Right lobe of liver (tissue), 6 donors: Measurements from ENCODE around the gene CRP. TPM values are rescaled to one million over a fixed set of nuclear protein-coding genes. Genes with fewer than 3 reads are reported as not detected.

ENCODE experiments used
- ATAC-seq, 4 donors: fragments of 200-7000 bp; cut with Tn5 transposase; one replicate each; pipeline ENCODE4 v1.9.1; 2020; ENCODE audit warnings: mild to moderate bottlenecking in 4 of 4, moderate library complexity in 4 of 4
- DNase-seq, 3 donors: peaks; one replicate each; pipeline ENCODE4 v3.0.0-alpha.2; 2020
- H3K27ac ChIP-seq, 3 donors: fragments of 200-600 bp; one replicate each; pipeline ENCODE4 v1.8.0; 2022
- H3K27me3 ChIP-seq, 2 donors: fragments of 200-600 bp; one replicate each; pipeline ENCODE4 v1.8.0; 2022
- H3K36me3 ChIP-seq, 4 donors: fragments of 200-600 bp; sonication (generic) in 1 of 4; one replicate each; pipeline versions ENCODE4 v1.5.1 to v1.8.0; 2017 to 2022; ENCODE audit warnings: control low read depth in 1 of 4
- H3K4me1 ChIP-seq, 4 donors: fragments of 200-600 bp; sonication (generic) in 1 of 4; one replicate each; pipeline versions ENCODE4 v1.5.1 to v1.8.0; 2017 to 2022; ENCODE audit warnings: control low read depth in 1 of 4
- H3K4me3 ChIP-seq, 3 donors: fragments of 200-600 bp; one replicate each; pipeline ENCODE4 v1.8.0; 2022
- H3K9me3 ChIP-seq, 4 donors: fragments of 200-600 bp; sonication (generic) in 1 of 4; one replicate each; pipeline versions ENCODE4 v1.5.1 to v1.8.0; 2017 to 2022; ENCODE audit warnings: control low read depth in 1 of 4
- CTCF ChIP-seq, 4 donors: fragments of 200-600 bp in 3 of 4; fragments of 450-650 bp in 1 of 4; IDR thresholded peaks; one replicate each; pipeline versions ENCODE4 v1.5.1 to v1.8.0; 2016 to 2022; ENCODE audit warnings: antibody characterized with exemption in 4 of 4, mild to moderate bottlenecking in 2 of 4
- POLR2A ChIP-seq: fragments of 450-650 bp; IDR thresholded peaks from one replicate; pipeline ENCODE4 v1.6.1; 2017; ENCODE audit warnings: antibody characterized with exemption, mild to moderate bottlenecking
- whole genome bisulfite sequencing: methylation state at CpG from one replicate; pipeline ENCODE4 v1.1.6; 2018; ENCODE audit warnings: low coverage, low lambda C conversion rate; ENCODE audit not compliant: insufficient coverage; ENCODE audit errors: missing lambda C conversion rate; 5-methylcytosine and 5-hydroxymethylcytosine counted together
- intact Hi-C, 2 donors: fragments of 100-400 bp; cut with DNase I; formaldehyde crosslinking; loops; one replicate each; pipeline versions ENCODE4 v1.11.2 to v1.14.1; 2022
- total RNA-seq, 6 experiments: library from RNA; depleted of rRNA in 2 of 6; stranded (reverse); fragments of >200 nt in 2 of 6; fragmentation: NEBNext Ultra II Directional in 3 of 6; extraction: Animal tissue kit (Norgen Biotek cat#: 25700) in 3 of 6; gene quantifications; one replicate each; pipeline versions ENCODE4 v1.1.0 to v1.2.4, GENCODE V29; 2016 to 2023
- donor health status: DM: no; HTN: yes; CAD: no.
- donor health status: DM: no; HTN: no; CAD: no.
- donor health status: DM: no; HTN: no; CAD: no.
- donor health status: DM: no; HTN: yes; CAD: no.
- donor health status: DM: no; HTN: yes; CAD: no.

The CRP gene
- total RNA-seq, 6 experiments from 2014 or later: 420 to 12,291 (median 6,154) TPM

- Histone ChIP-seq H3K36me3 (no peaks in the 10 kb centered on the region), H3K4me3 (no peak overlapping the region), H3K27me3 (no peaks in the 10 kb centered on the region), H3K27ac (no peak overlapping the region), H3K4me1 (no peaks in the 10 kb centered on the region), H3K9me3 (no peaks in the 10 kb centered on the region)
- TF ChIP-seq CTCF (IDR thresholded peaks at IDR 0.05) (no peak), POLR2A (no peak)
- no peak for DNase-seq
- ATAC-seq: no peak
- intact Hi-C loops: no loop called here
- WGBS: 82% methylated on average over 3 of the region's 3 CpGs
These were observed 45.6 kb downstream of the CRP start for GRCh38 chr1:159668739-159669138.

GRCh38 chr1:159664247-159664646 lies 50.1 kb downstream of the CRP start:
- no peaks in the 10 kb centered on the region for H3K36me3 ChIP-seq
- ATAC-seq: no peak
- no peaks in the 10 kb centered on the region for H3K27me3 ChIP-seq
- intact Hi-C loops: no loop called here
- H3K4me1 ChIP-seq: no peaks in the 10 kb centered on the region
- TF ChIP-seq CTCF (IDR thresholded peaks at IDR 0.05) (no peak), POLR2A (no peak)
- no peak overlapping the region for H3K27ac ChIP-seq
- DNase-seq: no peak
- H3K4me3 ChIP-seq: no peak overlapping the region
- no peaks in the 10 kb centered on the region for H3K9me3 ChIP-seq
- 75% methylated on average over 3 of the region's 3 CpGs for WGBS

GRCh38 chr1:159663552-159663951 lies 50.8 kb downstream of the CRP start:
- no peaks in the 10 kb centered on the region for H3K4me1 ChIP-seq
- no peak overlapping the region for H3K4me3 ChIP-seq
- DNase-seq: no peak
- H3K9me3 ChIP-seq: no peaks in the 10 kb centered on the region
- no peaks in the 10 kb centered on the region for H3K27me3 ChIP-seq
- WGBS: 58% methylated on average over 2 of the region's 2 CpGs
- no peak overlapping the region for H3K27ac ChIP-seq
- intact Hi-C loops: no loop called here
- ATAC-seq: no peak
- no peak for TF ChIP-seq POLR2A
- no peak for TF ChIP-seq CTCF (IDR thresholded peaks at IDR 0.05)
- no peaks in the 10 kb centered on the region for H3K36me3 ChIP-seq

Other genes starting within 250 kb of the CRP start
- under 1 TPM in 2 of 6 experiments, not detected in 4; 0.31 to 0.66 TPM for gene OR10J5, start 178.6 kb downstream of the CRP start, total RNA-seq
- gene APCS, start 126.8 kb downstream of the CRP start, total RNA-seq: 1,000 to 10,000 TPM in 5 of 6 experiments, 100 to 1,000 TPM in 1; 958 to 1,977 (median 1,681) TPM
- gene DUSP23, start 66.4 kb upstream of the CRP start, total RNA-seq: 100 to 1,000 TPM in 1 of 6 experiments, 10 to 100 TPM in 5; 28.3 to 125 (median 69.4) TPM
- under 1 TPM in 4 of 6 experiments, not detected in 2; 0.40 to 0.62 (median 0.51) TPM for gene FCRL6, start 87.8 kb upstream of the CRP start, total RNA-seq
- gene SLAMF8, start 112.3 kb upstream of the CRP start, total RNA-seq: 1 to 10 TPM in 5 of 6 experiments, under 1 TPM in 1; 0.33 to 5.7 (median 2.5) TPM
- gene VSIG8, start 148.1 kb upstream of the CRP start, total RNA-seq: not detected
- not detected for gene CFAP45, start 185.6 kb upstream of the CRP start, total RNA-seq
- 100 to 1,000 TPM in 3 of 6 experiments, 10 to 100 TPM in 3; 53.2 to 200 (median 117) TPM for gene TAGLN2, start 210.9 kb upstream of the CRP start, total RNA-seq
- gene IGSF9, start 231.0 kb upstream of the CRP start, total RNA-seq: 10 to 100 TPM in 5 of 6 experiments, 1 to 10 TPM in 1; 2.2 to 53.7 (median 16.6) TPM
- gene SLAMF9, start 239.6 kb upstream of the CRP start, total RNA-seq: 1 to 10 TPM in 3 of 6 experiments, under 1 TPM in 1, not detected in 2; 0.68 to 2.2 (median 1.6) TPM